Fibroblast of lung (primary cell): ENCODE results near the gene PLXNA4. TPM values are rescaled to one million over a fixed set of nuclear protein-coding genes. Genes with fewer than 3 reads are reported as not detected.
A peak's percentile ranks its signal among the peaks of the same experiment; 100 is the strongest.

ENCODE experiments used
- DNase-seq, 2 donors: peaks; one replicate each; pipeline versions ENCODE4 v3.0.0 to v3.0.0-alpha.2; 2010; ENCODE audit warnings: low read depth in 2 of 2
- H2AFZ ChIP-seq: 2 replicates; pipeline ENCODE4 v1.5.1; 2012; ENCODE audit warnings: low read length, control low read depth, inconsistent platforms
- H3K27ac ChIP-seq: 2 replicates; pipeline ENCODE4 v1.5.1; 2011; ENCODE audit warnings: low read length, control low read depth; ENCODE audit not compliant: insufficient read depth
- H3K27me3 ChIP-seq: 2 replicates; pipeline ENCODE4 v1.5.1; 2011; ENCODE audit warnings: mild to moderate bottlenecking, low read length; ENCODE audit not compliant: control insufficient read depth, insufficient read depth
- H3K36me3 ChIP-seq: 2 replicates; pipeline ENCODE4 v1.5.1; 2011; ENCODE audit warnings: low read length; ENCODE audit not compliant: control insufficient read depth, insufficient read depth
- H3K4me1 ChIP-seq: 2 replicates; pipeline ENCODE4 v1.5.1; 2011; ENCODE audit warnings: low read length; ENCODE audit not compliant: control insufficient read depth, insufficient read depth; ENCODE audit errors: extremely low read depth
- H3K4me2 ChIP-seq: 2 replicates; pipeline ENCODE4 v1.5.1; 2011; ENCODE audit warnings: low read length, control low read depth; ENCODE audit not compliant: insufficient read depth; ENCODE audit errors: extremely low read depth
- H3K4me3 ChIP-seq, 4 experiments: fragments of 200-600 bp in 1 of 4; sonication (generic) in 1 of 4; replicated peaks in 1 of 4; 2 replicates each; pipeline ENCODE4 v1.5.1; 2011 to 2016; ENCODE audit warnings: low read length in 4 of 4, low read depth in 3 of 4, mild to moderate bottlenecking in 3 of 4, control low read depth in 2 of 4, inconsistent platforms in 1 of 4, mixed read lengths in 1 of 4; ENCODE audit not compliant: insufficient read depth in 1 of 4; ENCODE audit errors: control extremely low read depth in 1 of 4
- H3K79me2 ChIP-seq: 2 replicates; pipeline ENCODE4 v1.5.1; 2012; ENCODE audit warnings: mild to moderate bottlenecking, low read length, inconsistent platforms; ENCODE audit not compliant: control insufficient read depth, insufficient read depth
- H3K9ac ChIP-seq: 2 replicates; pipeline ENCODE4 v1.5.1; 2011; ENCODE audit warnings: mild to moderate bottlenecking, low read length, control low read depth; ENCODE audit not compliant: insufficient read depth
- H3K9me3 ChIP-seq: 2 replicates; pipeline ENCODE4 v1.5.1; 2012; ENCODE audit warnings: low read depth, low read length; ENCODE audit not compliant: control insufficient read depth, insufficient read depth
- H4K20me1 ChIP-seq: 2 replicates; pipeline ENCODE4 v1.5.1; 2011; ENCODE audit warnings: low read length; ENCODE audit not compliant: control insufficient read depth, insufficient read depth; ENCODE audit errors: extremely low read depth
- CTCF ChIP-seq, 2 donors: IDR thresholded peaks in 1 of 2; conservative IDR thresholded peaks in 1 of 2; 1 replicate in 1 of 2; 2 replicates in 1 of 2; pipeline ENCODE4 v1.5.1; 2011 to 2012; ENCODE audit warnings: low read length in 2 of 2, control low read depth in 1 of 2, inconsistent platforms in 1 of 2, low read depth in 1 of 2, mild to moderate bottlenecking in 1 of 2
- EZH2 ChIP-seq: IDR thresholded peaks from 2 replicates; pipeline ENCODE4 v1.5.1; 2012; ENCODE audit warnings: low read length, control low read depth, mild to moderate bottlenecking; ENCODE audit errors: missing control alignments
- polyA plus RNA-seq, 2 donors: library from polyadenylated mRNA; depleted of rRNA in 1 of 2; stranded (reverse) in 1 of 2; unstranded in 1 of 2; fragments of >200 nt; gene quantifications; 2 replicates each; pipeline ENCODE4 v1.2.1, GENCODE V29; 2011 to 2012; ENCODE audit warnings: missing spikeins in 1 of 2
- total RNA-seq: library from RNA; depleted of rRNA; stranded (reverse); fragments of >200 nt; gene quantifications from 2 replicates; pipeline ENCODE4 v1.2.1, GENCODE V29; 2014

PLXNA4 gene
- total and polyA plus RNA-seq, 2 donors (not counting 1 experiment from before 2014, with no cell fraction given): 1.2 to 1.5 TPM

GRCh38 chr7:132491391-132491945, 84.8 kb downstream of the PLXNA4 start:
- no peaks in the 10 kb centered on the region for H3K27me3 ChIP-seq
- peaks cover 3% of the 10 kb centered on the region for H3K4me1 ChIP-seq
- TF ChIP-seq EZH2: no peak
- no peak for TF ChIP-seq CTCF (conservative IDR thresholded peaks at IDR 0.05 in 1 of 2, IDR thresholded peaks at IDR 0.05 in 1 of 2; ENCODE audit: low read depth in 1 of 2, low read length in 2 of 2)
- peak in 1 of 2 donors; percentile 27 for DNase-seq
- H3K79me2 ChIP-seq: no peaks in the 10 kb centered on the region
- H3K9me3 ChIP-seq: no peaks in the 10 kb centered on the region
- H3K4me3 ChIP-seq: no peak overlapping the region
- H3K36me3 ChIP-seq: no peaks in the 10 kb centered on the region
- no peak overlapping the region for H2AFZ ChIP-seq
- H3K27ac ChIP-seq: no peak overlapping the region
- H3K9ac ChIP-seq: no peak overlapping the region
- H4K20me1 ChIP-seq: no peaks in the 10 kb centered on the region
- no peak overlapping the region for H3K4me2 ChIP-seq

GRCh38 chr7:132490474-132490873, 85.8 kb downstream of the PLXNA4 start:
- H3K4me3 ChIP-seq: no peak overlapping the region
- H4K20me1 ChIP-seq: no peaks in the 10 kb centered on the region
- no peaks in the 10 kb centered on the region for H3K27me3 ChIP-seq
- TF ChIP-seq CTCF (conservative IDR thresholded peaks at IDR 0.05 in 1 of 2, IDR thresholded peaks at IDR 0.05 in 1 of 2; ENCODE audit: low read depth in 1 of 2, low read length in 2 of 2) (no peak), EZH2 (no peak)
- H3K79me2 ChIP-seq: no peaks in the 10 kb centered on the region
- H3K27ac ChIP-seq: no peak overlapping the region
- no peaks in the 10 kb centered on the region for H3K9me3 ChIP-seq
- H3K9ac ChIP-seq: no peak overlapping the region
- DNase-seq: no peak
- H2AFZ ChIP-seq: no peak overlapping the region
- H3K36me3 ChIP-seq: no peaks in the 10 kb centered on the region
- H3K4me1 ChIP-seq: peaks cover 3% of the 10 kb centered on the region
- no peak overlapping the region for H3K4me2 ChIP-seq

GRCh38 chr7:132489776-132490237, 86.5 kb downstream of the PLXNA4 start:
- Histone ChIP-seq H3K9ac (no peak overlapping the region), H3K4me3 (no peak overlapping the region), H3K36me3 (no peaks in the 10 kb centered on the region), H3K79me2 (no peaks in the 10 kb centered on the region), H2AFZ (no peak overlapping the region), H3K27ac (no peak overlapping the region), H3K4me1 (peaks cover 3% of the 10 kb centered on the region), H3K27me3 (no peaks in the 10 kb centered on the region), H3K4me2 (no peak overlapping the region), H3K9me3 (no peaks in the 10 kb centered on the region), H4K20me1 (no peaks in the 10 kb centered on the region)
- no peak for DNase-seq
- TF ChIP-seq EZH2 (no peak), CTCF (conservative IDR thresholded peaks at IDR 0.05 in 1 of 2, IDR thresholded peaks at IDR 0.05 in 1 of 2; ENCODE audit: low read depth in 1 of 2, low read length in 2 of 2) (no peak)
